GM12878 (cell line): ENCODE results near the gene EPB41L2. TPM values are rescaled to one million over a fixed set of nuclear protein-coding genes. Genes with fewer than 3 reads are reported as not detected.

Source experiments
- ATAC-seq: fragments of 200-7000 bp; cut with Tn5 transposase; 3 replicates; pipeline ENCODE4 v1.9.1; 2020; ENCODE audit warnings: mild to moderate bottlenecking, moderate library complexity
- BruUV-seq: library from RNA; stranded (reverse); fragments of 400-500 nt; replicated peaks from 2 replicates; lab custom pipeline; 2021; lab: Mats Ljungman, UMichigan
- CTCF ChIA-PET: fragments of 300-600 bp; sonication (Branson Sonifier 250); formaldehyde crosslinking; extraction: SDS; loops from one replicate; lab custom pipeline; 2021; ENCODE audit warnings: inconsistent platforms; lab: Yijun Ruan, JAX
- POLR2A ChIA-PET: fragments of 350-600 bp; formaldehyde crosslinking; extraction: SDS; loops from one replicate; lab custom pipeline; 2021; ENCODE audit warnings: inconsistent platforms; lab: Charles Lee
- RAD21 ChIA-PET: fragments of 300-600 bp; sonication (Branson Sonifier 250); formaldehyde crosslinking; loops from one replicate; lab custom pipeline; 2023; ENCODE audit warnings: antibody characterized with exemption; ENCODE audit not compliant: unreplicated experiment; lab: Charles Lee
- SMC1A ChIA-PET: fragments of 300-600 bp; sonication (Branson Sonifier 250); formaldehyde crosslinking; loops from one replicate; lab custom pipeline; 2023; ENCODE audit not compliant: unreplicated experiment, uncharacterized antibody; lab: Charles Lee
- DNase-seq: peaks from one replicate; pipeline ENCODE4 v3.0.0-alpha.2; 2011; ENCODE audit warnings: low read depth, low spot score
- FAIRE-seq: peaks from 3 replicates; lab custom pipeline; 2011; peaks lifted over from hg19 to GRCh38; lab: Jason Lieb, UNC
- H2AFZ ChIP-seq: 2 replicates; pipeline ENCODE4 v1.6.0; 2011; ENCODE audit warnings: low read depth, low read length, control low read depth; ENCODE audit not compliant: control insufficient read depth
- H3K27ac ChIP-seq: 2 replicates; pipeline ENCODE4 v1.5.1; 2011; ENCODE audit warnings: control low read depth; ENCODE audit not compliant: control insufficient read depth, insufficient read depth
- H3K27me3 ChIP-seq, 2 experiments: replicated peaks in 1 of 2; 2 replicates each; pipeline versions ENCODE4 v1.6.0 to v1.6.1; 2011; ENCODE audit warnings: low read length in 1 of 2; ENCODE audit not compliant: control insufficient read depth in 2 of 2, insufficient read depth in 2 of 2
- H3K36me3 ChIP-seq, 2 experiments: 2 replicates each; pipeline ENCODE4 v1.5.1; 2011; ENCODE audit warnings: low read length in 1 of 2; ENCODE audit not compliant: control insufficient read depth in 2 of 2, insufficient read depth in 2 of 2
- H3K4me1 ChIP-seq: 2 replicates; pipeline ENCODE4 v1.6.1; 2011; ENCODE audit warnings: mild to moderate bottlenecking, low read length, moderate library complexity, mixed read lengths; ENCODE audit not compliant: control insufficient read depth, insufficient read depth
- H3K4me2 ChIP-seq: 2 replicates; pipeline ENCODE4 v1.6.0; 2011; ENCODE audit warnings: control low read depth; ENCODE audit not compliant: control insufficient read depth, insufficient read depth
- H3K4me3 ChIP-seq: fragments of 200-600 bp; sonication (generic); 2 replicates; pipeline ENCODE4 v1.5.1; 2016
- H3K79me2 ChIP-seq: 2 replicates; pipeline ENCODE4 v1.6.0; 2011; ENCODE audit warnings: low read length; ENCODE audit not compliant: control insufficient read depth, insufficient read depth
- H3K9ac ChIP-seq: 2 replicates; pipeline ENCODE4 v1.8.0; 2011; ENCODE audit warnings: low read length, control low read depth, mixed read lengths; ENCODE audit not compliant: control insufficient read depth, insufficient read depth
- H3K9me3 ChIP-seq: replicated peaks from 3 replicates; pipeline ENCODE4 v1.5.1; 2011; ENCODE audit warnings: mild to moderate bottlenecking, low read length; ENCODE audit not compliant: control insufficient read depth, insufficient read depth
- H4K20me1 ChIP-seq: 2 replicates; pipeline ENCODE4 v1.6.0; 2011; ENCODE audit not compliant: control insufficient read depth, insufficient read depth
- CREM ChIP-seq: IDR thresholded peaks from 2 replicates; pipeline ENCODE4 v1.6.1; 2014; ENCODE audit warnings: antibody characterized with exemption, low read depth
- ESRRA ChIP-seq: IDR thresholded peaks from 2 replicates; pipeline ENCODE4 v1.6.1; 2012; ENCODE audit warnings: mild to moderate bottlenecking, low read length, improper control_type of control experiment
- JUNB ChIP-seq: IDR thresholded peaks from 2 replicates; pipeline ENCODE4 v1.6.1; 2016; ENCODE audit warnings: antibody characterized with exemption, mild to moderate bottlenecking
- KDM1A ChIP-seq: fragments of 200-600 bp; sonication (generic); IDR thresholded peaks from 2 replicates; pipeline ENCODE4 v1.6.1; 2016; ENCODE audit warnings: borderline replicate concordance
- MYB ChIP-seq: fragments of 150-350 bp; IDR thresholded peaks from 2 replicates; pipeline ENCODE4 v1.6.1; 2014; ENCODE audit warnings: mild to moderate bottlenecking, low read depth, low read length, borderline replicate concordance
- NR2C1 ChIP-seq: fragments of 450-650 bp; IDR thresholded peaks from 2 replicates; pipeline ENCODE4 v1.6.1; 2017; ENCODE audit warnings: antibody characterized with exemption, mild to moderate bottlenecking, moderate library complexity
- SIN3A ChIP-seq: IDR thresholded peaks from 2 replicates; pipeline ENCODE4 v1.6.1; 2012; ENCODE audit warnings: low read depth, low read length, improper control_type of control experiment
- SUPT20H ChIP-seq: IDR thresholded peaks from 2 replicates; pipeline ENCODE4 v1.6.1; 2011; ENCODE audit warnings: low read depth, mild to moderate bottlenecking, low read length, moderate library complexity, borderline replicate concordance; ENCODE audit not compliant: control insufficient read depth
- WRNIP1 ChIP-seq: IDR thresholded peaks from 2 replicates; pipeline ENCODE4 v1.6.1; 2011; ENCODE audit warnings: low read depth, low read length, improper control_type of control experiment, borderline replicate concordance
- ZNF217 ChIP-seq: fragments of 450-650 bp; IDR thresholded peaks from 2 replicates; pipeline ENCODE4 v1.6.1; 2017; ENCODE audit warnings: antibody characterized with exemption, mild to moderate bottlenecking
- WGBS: methylation state at CpG from one replicate; pipeline ENCODE4 v1.1.6; 2016; ENCODE audit warnings: low lambda C conversion rate; ENCODE audit not compliant: insufficient replicate concordance, insufficient coverage; ENCODE audit errors: missing lambda C conversion rate; 5-methylcytosine and 5-hydroxymethylcytosine counted together
- in situ Hi-C: fragments of 300-500 bp; cut with MboI; formaldehyde crosslinking; loops from 9 replicates; pipeline ENCODE4 v1.14.3; 2018; ENCODE audit warnings: mixed read lengths
- intact Hi-C: fragments of 100-400 bp; cut with micrococcal nuclease; formaldehyde crosslinking; loops from one replicate; pipeline ENCODE4 v1.14.2; 2022; ENCODE audit not compliant: unreplicated experiment
- polyA plus RNA-seq, 11 experiments: library from polyadenylated mRNA; depleted of rRNA in 4 of 11; unstranded in 6 of 11; stranded (reverse) in 5 of 11; fragments of >200 nt; fragmentation: Nextera tagmentation in 4 of 11; fragmentation: Illumina TruSeq in 1 of 11; extraction: Ambion mirVana in 4 of 11; extraction: Trizol in 1 of 11; gene quantifications; 1 replicate in 1 of 11; 2 replicates in 10 of 11; pipeline versions ENCODE4 v1.2.1 to v1.2.3, GENCODE V29; 2011 to 2016; ENCODE audit warnings: inconsistent platforms in 2 of 11, missing spikeins in 2 of 11, low read depth in 1 of 11
- total RNA-seq, 4 experiments: library from RNA; depleted of rRNA in 3 of 4; stranded (reverse); fragments of >200 nt in 3 of 4; fragmentation: Illumina TruSeq in 1 of 4; extraction: Trizol in 1 of 4; gene quantifications; 2 replicates each; pipeline versions ENCODE4 v1.2.1 to v1.2.3, GENCODE V29; 2013 to 2021

The EPB41L2 gene
- total and polyA plus RNA-seq, 10 of the 15 experiments (the other 5 are each of a cell fraction or from before 2014, with no cell fraction given), result 7.4 to 41.6 (median 19.0) TPM

GRCh38 chr6:130978660-130979396 lies 84.2 kb downstream of the EPB41L2 start:
- Histone ChIP-seq H3K27me3 (no peaks in the 10 kb centered on the region), H4K20me1 (no peaks in the 10 kb centered on the region), H3K27ac (no peak overlapping the region), H3K36me3 (no peaks in the 10 kb centered on the region), H3K9me3 (no peaks in the 10 kb centered on the region), H3K79me2 (no peaks in the 10 kb centered on the region; the same call in 1 of the 2 replicates), H2AFZ (no peak overlapping the region), H3K9ac (no peak overlapping the region)
- POLR2A ChIA-PET, result no interaction called here
- intact Hi-C loops (no loop called here), in situ Hi-C loops (no loop called here)
- DNase-seq (no peak), FAIRE-seq (no peak), ATAC-seq (no peak)
- SMC1A ChIA-PET, result interaction anchor here (0.7 to 2.0 kb wide), 4 partner anchors 11 to 87 kb away, joined by 3 to 8 read pairs (median 7); no protein-coding TSS in a partner anchor
- CTCF ChIA-PET, result interaction anchor here (1.3 to 1.5 kb wide), 3 partner anchors 10 to 76 kb away, joined by 3 to 5 read pairs (median 4); no protein-coding TSS in a partner anchor
- no TSS peak for BruUV-seq
- TF ChIP-seq JUNB (no peak), ZNF217 (no peak), CREM (no peak), SUPT20H (no peak), SIN3A (no peak), KDM1A (no peak), MYB (no peak), WRNIP1 (no peak), NR2C1 (no peak), ESRRA (no peak)
- TF ChIP-seq, all 136 proteins: peak for 0
- Histone ChIP-seq H3K4me2 (no peak overlapping the region), H3K4me3 (no peak overlapping the region), H3K4me1 (peaks cover 7% of the 10 kb centered on the region; the same call in 1 of the 2 replicates)
- WGBS, result 79% methylated on average over 5 of the region's 5 CpGs
- RAD21 ChIA-PET, result no interaction called here
